Right renal cortex interstitium (tissue), 3 donors: ENCODE data around the gene KCNAB1. TPM values are rescaled to one million over a fixed set of nuclear protein-coding genes. Genes with fewer than 3 reads are reported as not detected.

Source experiments
- DNase-seq, 3 donors: peaks; one replicate each; pipeline ENCODE4 v3.0.0-alpha.2; 2013; ENCODE audit warnings: low read depth in 3 of 3, low spot score in 2 of 3
- polyA plus RNA-seq, 3 donors: library from polyadenylated mRNA; unstranded; fragments of 120-200 nt; gene quantifications; one replicate each; pipeline ENCODE4 v1.2.1, GENCODE V29; 2013; ENCODE audit not compliant: insufficient read length in 3 of 3

Gene KCNAB1
- polyA plus RNA-seq, 3 donors, result 2.9 to 3.7 (median 3.0) TPM

GRCh38 chr3:156477323-156477722 lies 356.9 kb downstream of the KCNAB1 start:
- DNase-seq, result no peak

- no peak for DNase-seq
Observed at GRCh38 chr3:156478891-156479290, 358.5 kb downstream of the KCNAB1 start.

GRCh38 chr3:156479604-156480003 lies 359.2 kb downstream of the KCNAB1 start:
- DNase-seq, result no peak

GRCh38 chr3:156480949-156481348 lies 360.6 kb downstream of the KCNAB1 start:
- DNase-seq, result no peak

GRCh38 chr3:156483002-156483401 lies 362.6 kb downstream of the KCNAB1 start:
- DNase-seq, result no peak

GRCh38 chr3:156483426-156483825 lies 363.0 kb downstream of the KCNAB1 start:
- DNase-seq, result no peak

GRCh38 chr3:156483961-156484787 lies 363.8 kb downstream of the KCNAB1 start:
- no peak for DNase-seq

- DNase-seq, result no peak
Observed at GRCh38 chr3:156488767-156489166, 368.4 kb downstream of the KCNAB1 start.

GRCh38 chr3:156489462-156489911 lies 369.1 kb downstream of the KCNAB1 start:
- DNase-seq, result no peak

- DNase-seq, result no peak
Observed at GRCh38 chr3:156491192-156491591, 370.8 kb downstream of the KCNAB1 start.

- no peak for DNase-seq
Observed at GRCh38 chr3:156492801-156493261, 372.5 kb downstream of the KCNAB1 start.

GRCh38 chr3:156493887-156494286 lies 373.5 kb downstream of the KCNAB1 start:
- no peak for DNase-seq

- DNase-seq, result no peak
Observed at GRCh38 chr3:156495816-156496215, 375.4 kb downstream of the KCNAB1 start.

GRCh38 chr3:156497326-156497725 lies 376.9 kb downstream of the KCNAB1 start:
- no peak for DNase-seq

- DNase-seq, result no peak
Observed at GRCh38 chr3:156498307-156498706, 377.9 kb downstream of the KCNAB1 start.

GRCh38 chr3:156507285-156507684 lies 386.9 kb downstream of the KCNAB1 start:
- DNase-seq, result no peak

GRCh38 chr3:156509189-156510174 lies 389.1 kb downstream of the KCNAB1 start:
- DNase-seq, result peak; percentile 34 to 45 (median 35)

- DNase-seq, result no peak
Observed at GRCh38 chr3:156511987-156512677, 391.8 kb downstream of the KCNAB1 start.

- DNase-seq, result no peak
Observed at GRCh38 chr3:156513619-156514018, 393.2 kb downstream of the KCNAB1 start.

GRCh38 chr3:156516284-156516683 lies 395.9 kb downstream of the KCNAB1 start:
- no peak for DNase-seq

- DNase-seq, result no peak
Observed at GRCh38 chr3:156516961-156517360, 396.6 kb downstream of the KCNAB1 start.
